Suprapubic skin (tissue), 4 donors: ENCODE data around the gene LZTR1. TPM values are rescaled to one million over a fixed set of nuclear protein-coding genes. Genes with fewer than 3 reads are reported as not detected.
A peak's percentile ranks its signal among the peaks of the same experiment; 100 is the strongest.

ENCODE experiments used
- DNase-seq, 2 donors: peaks; one replicate each; pipeline ENCODE4 v3.0.0-alpha.2; 2019; ENCODE audit warnings: low spot score in 2 of 2
- H3K27ac ChIP-seq: fragments of 200-600 bp; sonication (generic); one replicate; pipeline ENCODE4 v1.5.1; 2019
- H3K27me3 ChIP-seq: fragments of 200-600 bp; sonication (generic); one replicate; pipeline ENCODE4 v1.5.1; 2019
- H3K36me3 ChIP-seq: fragments of 200-600 bp; sonication (generic); one replicate; pipeline ENCODE4 v1.5.1; 2019
- H3K4me1 ChIP-seq: fragments of 200-600 bp; sonication (generic); one replicate; pipeline ENCODE4 v1.5.1; 2019
- H3K4me3 ChIP-seq: fragments of 200-600 bp; sonication (generic); one replicate; pipeline ENCODE4 v1.5.1; 2019; ENCODE audit warnings: mild to moderate bottlenecking
- H3K9me3 ChIP-seq: fragments of 200-600 bp; sonication (generic); one replicate; pipeline ENCODE4 v1.5.1; 2019
- EP300 ChIP-seq: sonication (generic); formaldehyde crosslinking; IDR thresholded peaks from one replicate; pipeline ENCODE4 v1.6.1; 2017; ENCODE audit warnings: antibody characterized with exemption
- POLR2A ChIP-seq, 2 donors: fragments of 450-650 bp; IDR thresholded peaks; one replicate each; pipeline ENCODE4 v1.6.1; 2017; ENCODE audit warnings: antibody characterized with exemption in 2 of 2, mild to moderate bottlenecking in 2 of 2, moderate library complexity in 2 of 2
- POLR2AphosphoS5 ChIP-seq, 3 donors: sonication (generic); formaldehyde crosslinking; IDR thresholded peaks; one replicate each; pipeline ENCODE4 v1.6.1; 2017; ENCODE audit warnings: antibody characterized with exemption in 3 of 3
- WGBS: methylation state at CpG from one replicate; pipeline ENCODE4 v1.1.5; 2018; 5-methylcytosine and 5-hydroxymethylcytosine counted together
- total RNA-seq, 4 donors: library from RNA; depleted of rRNA; stranded (reverse); fragments of >200 nt; gene quantifications; one replicate each; pipeline ENCODE4 v1.1.0, GENCODE V29; 2016
- TF ChIP-seq, protein P1 (sequence below), 2 donors: fragments of 200-600 bp in 1 of 2; fragments of 450-650 bp in 1 of 2; sonication (generic) in 1 of 2; IDR thresholded peaks; one replicate each; pipeline ENCODE4 v1.5.1; 2016 to 2019; ENCODE audit warnings: antibody characterized with exemption in 2 of 2, mild to moderate bottlenecking in 1 of 2, moderate library complexity in 1 of 2

LZTR1 gene
- total RNA-seq, 4 donors from 2014 or later: 29.3 to 75.6 (median 46.9) TPM

DNA sequence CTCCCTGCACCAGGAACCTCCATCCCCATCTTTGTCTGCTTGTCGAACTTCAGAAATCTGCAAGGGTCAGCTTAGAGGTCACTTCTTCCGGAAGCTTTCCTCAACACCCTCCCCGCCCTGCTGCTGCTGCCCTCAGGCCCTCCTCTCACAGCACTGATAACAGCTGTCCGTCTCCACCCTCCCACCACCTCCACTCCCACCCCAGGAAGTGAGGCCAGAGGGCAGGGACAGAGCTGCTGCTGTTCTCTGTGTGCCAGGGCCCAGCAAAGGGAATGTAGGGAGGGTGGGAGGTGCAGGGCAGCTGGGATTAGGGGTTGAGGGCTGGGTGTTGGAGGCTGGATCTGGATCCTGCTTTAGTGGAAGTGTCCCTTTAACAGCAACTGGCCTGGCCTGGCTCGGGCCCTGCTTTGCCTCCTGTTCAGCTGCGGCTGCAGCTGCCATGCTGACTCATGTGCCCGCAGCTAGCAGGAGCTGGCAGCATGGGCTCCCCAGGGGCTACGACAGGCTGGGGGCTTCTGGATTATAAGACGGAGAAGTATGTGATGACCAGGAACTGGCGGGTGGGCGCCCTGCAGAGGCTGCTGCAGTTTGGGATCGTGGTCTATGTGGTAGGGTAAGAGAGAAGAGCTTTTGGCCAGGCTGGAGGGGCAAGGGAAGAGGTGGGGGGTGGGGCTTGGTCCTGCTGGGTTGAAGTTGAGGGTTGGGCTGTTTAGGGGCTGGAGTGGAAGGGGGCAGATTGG is 32.8 kb downstream of the LZTR1 start, which contains the start of gene P2RX6:
P2RX6 (plus strand) TSS at position 440 of the 740 bp plus-strand sequence; CDS start at position 450, 10 bp downstream.
- no peaks in the 10 kb centered on the region for H3K9me3 ChIP-seq
- H3K27me3 ChIP-seq: no peaks in the 10 kb centered on the region
- H3K27ac ChIP-seq: no peak within 1 kb of the TSS
- DNase-seq: no peak
- H3K4me1 ChIP-seq: peaks cover 23% of the 10 kb centered on the region
- 33% methylated on average over 7 of the region's 12 CpGs for WGBS
- H3K4me3 ChIP-seq: peak within 1 kb of the TSS; percentile 50
- TF ChIP-seq POLR2AphosphoS5 (IDR thresholded peaks at IDR 0.05): no peak
- TF ChIP-seq POLR2A (IDR thresholded peaks at IDR 0.05): no peak
- TF ChIP-seq, protein P1, sequence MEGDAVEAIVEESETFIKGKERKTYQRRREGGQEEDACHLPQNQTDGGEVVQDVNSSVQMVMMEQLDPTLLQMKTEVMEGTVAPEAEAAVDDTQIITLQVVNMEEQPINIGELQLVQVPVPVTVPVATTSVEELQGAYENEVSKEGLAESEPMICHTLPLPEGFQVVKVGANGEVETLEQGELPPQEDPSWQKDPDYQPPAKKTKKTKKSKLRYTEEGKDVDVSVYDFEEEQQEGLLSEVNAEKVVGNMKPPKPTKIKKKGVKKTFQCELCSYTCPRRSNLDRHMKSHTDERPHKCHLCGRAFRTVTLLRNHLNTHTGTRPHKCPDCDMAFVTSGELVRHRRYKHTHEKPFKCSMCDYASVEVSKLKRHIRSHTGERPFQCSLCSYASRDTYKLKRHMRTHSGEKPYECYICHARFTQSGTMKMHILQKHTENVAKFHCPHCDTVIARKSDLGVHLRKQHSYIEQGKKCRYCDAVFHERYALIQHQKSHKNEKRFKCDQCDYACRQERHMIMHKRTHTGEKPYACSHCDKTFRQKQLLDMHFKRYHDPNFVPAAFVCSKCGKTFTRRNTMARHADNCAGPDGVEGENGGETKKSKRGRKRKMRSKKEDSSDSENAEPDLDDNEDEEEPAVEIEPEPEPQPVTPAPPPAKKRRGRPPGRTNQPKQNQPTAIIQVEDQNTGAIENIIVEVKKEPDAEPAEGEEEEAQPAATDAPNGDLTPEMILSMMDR (IDR thresholded peaks at IDR 0.05): no peak
- TF ChIP-seq EP300: no peak
- no peaks in the 10 kb centered on the region for H3K36me3 ChIP-seq

DNA sequence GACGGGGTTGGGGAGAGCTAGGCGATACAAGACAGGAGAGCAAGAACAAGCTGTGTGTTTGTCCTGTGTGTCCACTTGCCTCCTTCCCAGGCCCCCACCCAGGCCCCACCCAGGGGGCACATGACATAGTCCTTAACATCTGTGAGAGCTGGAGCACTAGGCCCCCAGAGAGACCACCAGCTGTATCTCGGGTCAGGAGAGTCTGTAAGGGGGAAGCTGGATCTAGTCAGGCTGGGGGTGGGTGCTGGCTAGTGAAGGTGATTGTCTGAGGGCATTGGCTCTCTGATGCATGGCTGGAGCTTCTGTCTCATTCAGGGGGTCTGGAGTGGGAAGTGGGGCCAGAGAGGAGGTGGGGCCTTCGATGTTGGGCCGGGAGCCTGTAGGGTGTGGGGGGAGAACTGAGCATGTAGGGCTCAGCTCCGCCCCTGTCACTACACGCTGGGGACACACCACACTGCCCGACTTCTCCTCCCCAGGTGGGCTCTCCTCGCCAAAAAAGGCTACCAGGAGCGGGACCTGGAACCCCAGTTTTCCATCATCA is 33.4 kb downstream of the LZTR1 start:
- no peak overlapping the region for H3K4me3 ChIP-seq
- no peaks in the 10 kb centered on the region for H3K36me3 ChIP-seq
- no peaks in the 10 kb centered on the region for H3K9me3 ChIP-seq
- no peak for TF ChIP-seq POLR2AphosphoS5 (IDR thresholded peaks at IDR 0.05)
- TF ChIP-seq, protein P1 (IDR thresholded peaks at IDR 0.05): no peak
- TF ChIP-seq POLR2A (IDR thresholded peaks at IDR 0.05): no peak
- no peak for TF ChIP-seq EP300
- no peak overlapping the region for H3K27ac ChIP-seq
- WGBS: 58% methylated on average over 6 of the region's 10 CpGs
- no peaks in the 10 kb centered on the region for H3K27me3 ChIP-seq
- DNase-seq: no peak
- peaks cover 23% of the 10 kb centered on the region for H3K4me1 ChIP-seq

DNA sequence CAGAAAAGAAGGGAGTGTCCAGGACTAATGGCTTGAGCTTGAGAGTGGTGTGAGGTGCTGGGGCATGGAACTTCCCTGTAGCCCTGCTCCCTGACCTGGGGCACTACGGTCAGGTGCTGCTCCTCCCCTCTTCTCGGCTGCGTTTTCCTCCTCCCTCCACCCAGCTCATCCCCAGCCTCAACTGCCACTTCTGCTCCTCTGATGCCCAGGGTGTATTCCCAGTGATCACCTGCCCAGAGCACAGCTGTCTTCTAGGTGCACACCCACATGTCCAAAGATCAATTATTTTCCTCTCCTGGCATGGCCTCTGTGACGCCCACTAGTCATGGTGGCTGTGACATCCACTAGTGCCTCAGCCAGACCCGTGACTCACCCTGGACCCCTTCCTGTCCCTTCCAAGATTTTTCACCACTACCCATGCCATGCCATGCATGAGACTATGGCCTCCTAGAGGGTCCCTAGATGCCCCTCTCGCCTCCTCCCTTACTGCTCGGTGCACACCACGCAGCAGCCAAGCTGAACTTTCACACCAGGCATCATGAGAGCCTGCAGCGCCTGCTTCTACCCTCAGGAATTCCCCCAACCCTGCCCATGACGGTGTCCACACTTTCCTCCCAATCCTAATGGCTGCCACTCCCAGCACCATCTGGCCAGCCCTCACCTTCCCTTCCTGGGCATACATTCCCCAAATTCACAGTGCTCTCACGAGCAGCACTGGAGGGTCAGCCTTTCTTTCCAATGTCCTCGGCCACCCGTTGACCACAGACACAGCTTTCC is 34.7 kb downstream of the LZTR1 start:
- no peaks in the 10 kb centered on the region for H3K9me3 ChIP-seq
- H3K36me3 ChIP-seq: no peaks in the 10 kb centered on the region
- H3K27ac ChIP-seq: no peak overlapping the region
- peaks cover 23% of the 10 kb centered on the region for H3K4me1 ChIP-seq
- no peak for DNase-seq
- 85% methylated on average over 13 of the region's 13 CpGs for WGBS
- H3K27me3 ChIP-seq: no peaks in the 10 kb centered on the region
- no peak overlapping the region for H3K4me3 ChIP-seq
- TF ChIP-seq, protein P1 (IDR thresholded peaks at IDR 0.05): no peak
- TF ChIP-seq POLR2A (IDR thresholded peaks at IDR 0.05) (no peak), EP300 (no peak), POLR2AphosphoS5 (IDR thresholded peaks at IDR 0.05) (no peak)

DNA sequence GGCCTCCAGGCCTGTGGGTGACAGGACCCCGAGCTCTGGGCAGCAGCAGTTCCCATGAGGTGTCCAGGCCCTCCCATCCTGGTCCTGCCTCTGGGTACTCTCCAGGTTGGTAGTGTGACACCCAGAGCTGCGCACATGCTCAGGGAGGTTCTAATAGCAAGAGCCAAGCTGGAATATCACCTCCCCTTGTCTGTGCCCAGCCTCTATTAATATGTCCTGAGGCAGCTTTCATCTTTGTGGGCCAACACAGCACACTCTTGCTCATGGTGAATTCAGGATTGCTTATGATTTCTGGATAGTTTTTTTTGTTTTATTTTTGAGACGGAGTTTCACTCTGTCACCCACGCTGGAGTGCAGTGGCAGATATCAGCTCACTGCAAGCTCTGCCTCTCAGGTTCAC is 36.2 kb downstream of the LZTR1 start:
- Histone ChIP-seq H3K9me3 (no peaks in the 10 kb centered on the region), H3K36me3 (no peaks in the 10 kb centered on the region), H3K4me3 (no peak overlapping the region), H3K4me1 (peaks cover 23% of the 10 kb centered on the region), H3K27ac (no peak overlapping the region), H3K27me3 (no peaks in the 10 kb centered on the region)
- TF ChIP-seq POLR2A (IDR thresholded peaks at IDR 0.05) (no peak), POLR2AphosphoS5 (IDR thresholded peaks at IDR 0.05) (no peak), EP300 (no peak)
- TF ChIP-seq, protein P1 (IDR thresholded peaks at IDR 0.05): no peak
- DNase-seq: no peak
- 99% methylated on average over 4 of the region's 4 CpGs for WGBS
